ENCODE data around the gene KDM6A. TPM values are rescaled to one million over a fixed set of nuclear protein-coding genes. Genes with fewer than 3 reads are reported as not detected.

KDM6A gene
- total RNA-seq, 4 donors from 2014 or later = 35.0 to 69.5 (median 48.1) TPM

- TF ChIP-seq CTCF (IDR thresholded peaks at IDR 0.05) (no peak), POLR2A (IDR thresholded peaks at IDR 0.05) (no peak)
- intact Hi-C loops (cut with DNase I) = no loop called here
- Histone ChIP-seq H3K27ac (peak overlapping the region in 2 of 3 donors; percentile 22 to 46), H3K36me3 (no peaks in the 10 kb centered on the region), H3K27me3 (no peaks in the 10 kb centered on the region), H3K9me3 (no peaks in the 10 kb centered on the region), H3K4me1 (peaks cover 32 to 51% of the 10 kb centered on the region in 2 donors), H3K4me3 (replicated peaks in 1 of 3) (no peak overlapping the region)
- DNase-seq = peak in 1 of 2 donors; percentile 11
- WGBS, 2 donors = 12 to 38% methylated on average over 3 of the region's 3 CpGs
These were observed 81.6 kb downstream of the KDM6A start for GRCh38 chrX:44954562-44954961.

- Histone ChIP-seq H3K9me3 (no peaks in the 10 kb centered on the region), H3K36me3 (no peaks in the 10 kb centered on the region), H3K27ac (no peak overlapping the region), H3K4me3 (replicated peaks in 1 of 3) (no peak overlapping the region), H3K27me3 (no peaks in the 10 kb centered on the region), H3K4me1 (peaks cover 23 to 44% of the 10 kb centered on the region in 2 donors)
- DNase-seq = no peak
- intact Hi-C loops (cut with DNase I) = no loop called here
- WGBS, 2 donors = 100% methylated on average over 2 of the region's 2 CpGs
- no peak for TF ChIP-seq POLR2A (IDR thresholded peaks at IDR 0.05)
- TF ChIP-seq CTCF (IDR thresholded peaks at IDR 0.05) = no peak
These were observed 84.9 kb downstream of the KDM6A start for GRCh38 chrX:44957848-44958247.

- H3K9me3 ChIP-seq = no peaks in the 10 kb centered on the region
- no peak for TF ChIP-seq CTCF (IDR thresholded peaks at IDR 0.05)
- no peak for TF ChIP-seq POLR2A (IDR thresholded peaks at IDR 0.05)
- H3K4me1 ChIP-seq = peaks cover 23 to 38% of the 10 kb centered on the region in 2 donors
- no peaks in the 10 kb centered on the region for H3K27me3 ChIP-seq
- no peaks in the 10 kb centered on the region for H3K36me3 ChIP-seq
- WGBS, 2 donors = 86 to 96% methylated on average over 1 of the region's 1 CpG
- no peak for DNase-seq
- intact Hi-C loops (cut with DNase I) = no loop called here
- H3K27ac ChIP-seq = no peak overlapping the region
- H3K4me3 ChIP-seq (replicated peaks in 1 of 3) = no peak overlapping the region
These were observed 85.5 kb downstream of the KDM6A start for GRCh38 chrX:44958480-44958879.

- DNase-seq = no peak
- WGBS, 2 donors = 86 to 94% methylated on average over 6 of the region's 6 CpGs
- TF ChIP-seq POLR2A (IDR thresholded peaks at IDR 0.05) (no peak), CTCF (IDR thresholded peaks at IDR 0.05) (no peak)
- Histone ChIP-seq H3K27me3 (no peaks in the 10 kb centered on the region), H3K4me1 (peaks cover 16 to 33% of the 10 kb centered on the region in 2 donors), H3K9me3 (no peaks in the 10 kb centered on the region), H3K36me3 (no peaks in the 10 kb centered on the region), H3K27ac (no peak overlapping the region), H3K4me3 (replicated peaks in 1 of 3) (no peak overlapping the region)
- intact Hi-C loops (cut with DNase I) = no loop called here
These were observed 89.0 kb downstream of the KDM6A start for GRCh38 chrX:44961817-44962607.

- H3K27ac ChIP-seq = no peak overlapping the region
- no peak for TF ChIP-seq POLR2A (IDR thresholded peaks at IDR 0.05)
- no peak for TF ChIP-seq CTCF (IDR thresholded peaks at IDR 0.05)
- H3K36me3 ChIP-seq = no peaks in the 10 kb centered on the region
- H3K4me1 ChIP-seq = peaks cover 26 to 35% of the 10 kb centered on the region in 2 donors
- intact Hi-C loops (cut with DNase I) = no loop called here
- WGBS, 2 donors = 97% methylated on average over 5 of the region's 5 CpGs
- H3K4me3 ChIP-seq (replicated peaks in 1 of 3) = no peak overlapping the region
- no peaks in the 10 kb centered on the region for H3K9me3 ChIP-seq
- no peak for DNase-seq
- no peaks in the 10 kb centered on the region for H3K27me3 ChIP-seq
These were observed 90.0 kb downstream of the KDM6A start for GRCh38 chrX:44962944-44963343.

Data from thyroid gland (tissue), 4 donors.